ENCODE results near the gene MAST1.

MAST1 gene

GRCh38 chr19:12806242-12807081 is 31.9 kb upstream of the MAST1 start, which contains the start of gene RNASEH2A (continued):
- TF ChIP-seq, protein P1, sequence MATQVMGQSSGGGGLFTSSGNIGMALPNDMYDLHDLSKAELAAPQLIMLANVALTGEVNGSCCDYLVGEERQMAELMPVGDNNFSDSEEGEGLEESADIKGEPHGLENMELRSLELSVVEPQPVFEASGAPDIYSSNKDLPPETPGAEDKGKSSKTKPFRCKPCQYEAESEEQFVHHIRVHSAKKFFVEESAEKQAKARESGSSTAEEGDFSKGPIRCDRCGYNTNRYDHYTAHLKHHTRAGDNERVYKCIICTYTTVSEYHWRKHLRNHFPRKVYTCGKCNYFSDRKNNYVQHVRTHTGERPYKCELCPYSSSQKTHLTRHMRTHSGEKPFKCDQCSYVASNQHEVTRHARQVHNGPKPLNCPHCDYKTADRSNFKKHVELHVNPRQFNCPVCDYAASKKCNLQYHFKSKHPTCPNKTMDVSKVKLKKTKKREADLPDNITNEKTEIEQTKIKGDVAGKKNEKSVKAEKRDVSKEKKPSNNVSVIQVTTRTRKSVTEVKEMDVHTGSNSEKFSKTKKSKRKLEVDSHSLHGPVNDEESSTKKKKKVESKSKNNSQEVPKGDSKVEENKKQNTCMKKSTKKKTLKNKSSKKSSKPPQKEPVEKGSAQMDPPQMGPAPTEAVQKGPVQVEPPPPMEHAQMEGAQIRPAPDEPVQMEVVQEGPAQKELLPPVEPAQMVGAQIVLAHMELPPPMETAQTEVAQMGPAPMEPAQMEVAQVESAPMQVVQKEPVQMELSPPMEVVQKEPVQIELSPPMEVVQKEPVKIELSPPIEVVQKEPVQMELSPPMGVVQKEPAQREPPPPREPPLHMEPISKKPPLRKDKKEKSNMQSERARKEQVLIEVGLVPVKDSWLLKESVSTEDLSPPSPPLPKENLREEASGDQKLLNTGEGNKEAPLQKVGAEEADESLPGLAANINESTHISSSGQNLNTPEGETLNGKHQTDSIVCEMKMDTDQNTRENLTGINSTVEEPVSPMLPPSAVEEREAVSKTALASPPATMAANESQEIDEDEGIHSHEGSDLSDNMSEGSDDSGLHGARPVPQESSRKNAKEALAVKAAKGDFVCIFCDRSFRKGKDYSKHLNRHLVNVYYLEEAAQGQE (tag by site-specific recombination; IDR thresholded peaks at IDR 0.05) = 0 out of 2 replicates have a peak, but pooled peaks have one; percentile 31
- TF ChIP-seq KLF7 (tag by site-specific recombination; IDR thresholded peaks at IDR 0.05; ENCODE audit: borderline replicate concordance) = peak; percentile 74; the same call in 1 of the 2 replicates
- peak; percentile 56; the same call in 1 of the 2 replicates for TF ChIP-seq ZNF398 (tag by site-specific recombination; IDR thresholded peaks at IDR 0.05)
- TF ChIP-seq ZNF239 (tag by site-specific recombination; IDR thresholded peaks at IDR 0.05) = peak; percentile 75; the same call in 1 of the 2 replicates
- TF ChIP-seq HOXD13 (CRISPR knock-in tag; IDR thresholded peaks at IDR 0.05; ENCODE audit: borderline replicate concordance) = no peak
- peak; percentile 60 for TF ChIP-seq ZNF629 (tag by site-specific recombination; IDR thresholded peaks at IDR 0.05)
- no peak for TF ChIP-seq SCRT2 (tag by site-specific recombination; IDR thresholded peaks at IDR 0.05)
- no peak for TF ChIP-seq ZNF645 (tag by site-specific recombination; IDR thresholded peaks at IDR 0.05)
- no peak for TF ChIP-seq ATF2 (tag by site-specific recombination; IDR thresholded peaks at IDR 0.05; ENCODE audit: low read depth)
- no peak for TF ChIP-seq ZNF785 (tag by site-specific recombination; IDR thresholded peaks at IDR 0.05)
- TF ChIP-seq TRIM28 (IDR thresholded peaks at IDR 0.05; ENCODE audit: borderline replicate concordance, low read length) = no peak
- TF ChIP-seq, protein P2, sequence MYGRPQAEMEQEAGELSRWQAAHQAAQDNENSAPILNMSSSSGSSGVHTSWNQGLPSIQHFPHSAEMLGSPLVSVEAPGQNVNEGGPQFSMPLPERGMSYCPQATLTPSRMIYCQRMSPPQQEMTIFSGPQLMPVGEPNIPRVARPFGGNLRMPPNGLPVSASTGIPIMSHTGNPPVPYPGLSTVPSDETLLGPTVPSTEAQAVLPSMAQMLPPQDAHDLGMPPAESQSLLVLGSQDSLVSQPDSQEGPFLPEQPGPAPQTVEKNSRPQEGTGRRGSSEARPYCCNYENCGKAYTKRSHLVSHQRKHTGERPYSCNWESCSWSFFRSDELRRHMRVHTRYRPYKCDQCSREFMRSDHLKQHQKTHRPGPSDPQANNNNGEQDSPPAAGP (tag by site-specific recombination; IDR thresholded peaks at IDR 0.05) = peak; percentile 97
- no peak for TF ChIP-seq ZNF555 (tag by site-specific recombination; conservative IDR thresholded peaks at IDR 0.05)
- TF ChIP-seq ZBTB21 (tag by site-specific recombination; IDR thresholded peaks at IDR 0.05) = peak; percentile 23; the same call in 1 of the 2 replicates
- no peak for TF ChIP-seq ZNF521 (tag by site-specific recombination; IDR thresholded peaks at IDR 0.05)
- TF ChIP-seq ZNF24 (tag by site-specific recombination; IDR thresholded peaks at IDR 0.05) = 0 out of 2 replicates have a peak, but pooled peaks have one; percentile 32
- TF ChIP-seq ZBTB48 (tag by site-specific recombination; IDR thresholded peaks at IDR 0.05) = peak; percentile 67
- TF ChIP-seq, protein P3, sequence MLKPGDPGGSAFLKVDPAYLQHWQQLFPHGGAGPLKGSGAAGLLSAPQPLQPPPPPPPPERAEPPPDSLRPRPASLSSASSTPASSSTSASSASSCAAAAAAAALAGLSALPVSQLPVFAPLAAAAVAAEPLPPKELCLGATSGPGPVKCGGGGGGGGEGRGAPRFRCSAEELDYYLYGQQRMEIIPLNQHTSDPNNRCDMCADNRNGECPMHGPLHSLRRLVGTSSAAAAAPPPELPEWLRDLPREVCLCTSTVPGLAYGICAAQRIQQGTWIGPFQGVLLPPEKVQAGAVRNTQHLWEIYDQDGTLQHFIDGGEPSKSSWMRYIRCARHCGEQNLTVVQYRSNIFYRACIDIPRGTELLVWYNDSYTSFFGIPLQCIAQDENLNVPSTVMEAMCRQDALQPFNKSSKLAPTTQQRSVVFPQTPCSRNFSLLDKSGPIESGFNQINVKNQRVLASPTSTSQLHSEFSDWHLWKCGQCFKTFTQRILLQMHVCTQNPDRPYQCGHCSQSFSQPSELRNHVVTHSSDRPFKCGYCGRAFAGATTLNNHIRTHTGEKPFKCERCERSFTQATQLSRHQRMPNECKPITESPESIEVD (tag by site-specific recombination; IDR thresholded peaks at IDR 0.05) = no peak
- no peak for TF ChIP-seq RBAK (tag by site-specific recombination; IDR thresholded peaks at IDR 0.05)
- no peak for TF ChIP-seq ZNF362 (tag by site-specific recombination; IDR thresholded peaks at IDR 0.05)
- no peak for TF ChIP-seq ZNF274 (IDR thresholded peaks at IDR 0.05; ENCODE audit: low read length)
- no peak for TF ChIP-seq ZNF274 (tag by site-specific recombination; IDR thresholded peaks at IDR 0.05; ENCODE audit: borderline replicate concordance)
- no peak for TF ChIP-seq ZNF670 (tag by site-specific recombination; IDR thresholded peaks at IDR 0.05; ENCODE audit: low read depth)
- TF ChIP-seq ZNF16 (tag by site-specific recombination; IDR thresholded peaks at IDR 0.05; ENCODE audit: low read depth) = no peak
- no peak; the same call in 1 of the 2 replicates for TF ChIP-seq ZNF146 (tag by site-specific recombination; IDR thresholded peaks at IDR 0.05)
- TF ChIP-seq, protein P4, sequence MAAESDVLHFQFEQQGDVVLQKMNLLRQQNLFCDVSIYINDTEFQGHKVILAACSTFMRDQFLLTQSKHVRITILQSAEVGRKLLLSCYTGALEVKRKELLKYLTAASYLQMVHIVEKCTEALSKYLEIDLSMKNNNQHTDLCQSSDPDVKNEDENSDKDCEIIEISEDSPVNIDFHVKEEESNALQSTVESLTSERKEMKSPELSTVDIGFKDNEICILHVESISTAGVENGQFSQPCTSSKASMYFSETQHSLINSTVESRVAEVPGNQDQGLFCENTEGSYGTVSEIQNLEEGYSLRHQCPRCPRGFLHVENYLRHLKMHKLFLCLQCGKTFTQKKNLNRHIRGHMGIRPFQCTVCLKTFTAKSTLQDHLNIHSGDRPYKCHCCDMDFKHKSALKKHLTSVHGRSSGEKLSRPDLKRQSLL (tag by site-specific recombination; IDR thresholded peaks at IDR 0.05) = no peak
